Kidney epithelial cell (primary cell): ENCODE results near the gene FHOD1. TPM values are rescaled to one million over a fixed set of nuclear protein-coding genes. Genes with fewer than 3 reads are reported as not detected.
A peak's percentile ranks its signal among the peaks of the same experiment; 100 is the strongest.

Experiments used
- DNase-seq: peaks from one replicate; pipeline ENCODE4 v3.0.0-alpha.2; 2010; ENCODE audit warnings: low read depth
- H3K27me3 ChIP-seq: 2 replicates; pipeline ENCODE4 v1.6.0; 2011; ENCODE audit warnings: low read length; ENCODE audit not compliant: control insufficient read depth, insufficient read depth
- H3K36me3 ChIP-seq: 2 replicates; pipeline ENCODE4 v1.5.1; 2011; ENCODE audit warnings: low read length; ENCODE audit not compliant: control insufficient read depth, insufficient read depth
- H3K4me3 ChIP-seq: 2 replicates; pipeline ENCODE4 v1.5.1; 2011; ENCODE audit warnings: low read depth, mild to moderate bottlenecking, control low read depth, low read length
- CTCF ChIP-seq: IDR thresholded peaks from 2 replicates; pipeline ENCODE4 v1.5.1; 2011; ENCODE audit warnings: mild to moderate bottlenecking, moderate library complexity, low read length, control low read depth, inconsistent platforms; ENCODE audit not compliant: insufficient read depth, poor library complexity, severe bottlenecking
- total RNA-seq: library from RNA; depleted of rRNA; stranded (reverse); fragments of >200 nt; gene quantifications from 2 replicates; pipeline ENCODE4 v1.2.3, GENCODE V29; 2015

Gene FHOD1
- total RNA-seq, 1 donor from 2014 or later: 3.8 TPM

GRCh38 chr16:67245186-67245585 lies 2.1 kb downstream of the FHOD1 start:
- Histone ChIP-seq H3K27me3 (peaks cover 13% of the 10 kb centered on the region), H3K4me3 (no peak overlapping the region), H3K36me3 (no peaks in the 10 kb centered on the region)
- no peak for TF ChIP-seq CTCF
- no peak for DNase-seq

- DNase-seq: no peak
- TF ChIP-seq CTCF: no peak
- no peaks in the 10 kb centered on the region for H3K36me3 ChIP-seq
- peaks cover 8% of the 10 kb centered on the region for H3K27me3 ChIP-seq
- H3K4me3 ChIP-seq: no peak overlapping the region
These were observed 2.7 kb downstream of the FHOD1 start for GRCh38 chr16:67244387-67245185.

- no peak for TF ChIP-seq CTCF
- no peaks in the 10 kb centered on the region for H3K27me3 ChIP-seq
- H3K4me3 ChIP-seq: no peak overlapping the region
These were observed 3.8 kb downstream of the FHOD1 start for GRCh38 chr16:67243481-67243880.

GRCh38 chr16:67242138-67242730 lies 5.0 kb downstream of the FHOD1 start:
- Histone ChIP-seq H3K4me3 (no peak overlapping the region), H3K27me3 (no peaks in the 10 kb centered on the region), H3K36me3 (peaks cover 4% of the 10 kb centered on the region)
- TF ChIP-seq CTCF: no peak
- DNase-seq: no peak

More at GRCh38 chr16:67243481-67243880, 3.8 kb downstream of the FHOD1 start:
- H3K36me3 ChIP-seq: peaks cover 2% of the 10 kb centered on the region
- no peak for DNase-seq

GRCh38 chr16:67241008-67241900 lies 6.0 kb downstream of the FHOD1 start:
- no peak for TF ChIP-seq CTCF
- peak; percentile 70 for DNase-seq

More at GRCh38 chr16:67241008-67241900, 6.0 kb downstream of the FHOD1 start:
- Histone ChIP-seq H3K36me3 (peaks cover 4% of the 10 kb centered on the region), H3K27me3 (no peaks in the 10 kb centered on the region), H3K4me3 (no peak overlapping the region)
